HG03135 (cell line): Measurements from ENCODE around the gene FXYD5.
"Not testable (repeated sequence)": the region's sequence is repeated elsewhere in the genome, so short reads cannot be mapped to it uniquely, and the experiment has no call there.

Source experiments
- ATAC-seq: cut with Tn5 transposase; IDR thresholded peaks from one replicate; pipeline ENCODE4 v1.9.1; 2021; ENCODE audit warnings: mild to moderate bottlenecking, moderate library complexity; ENCODE audit not compliant: unreplicated experiment

Gene FXYD5

DNA sequence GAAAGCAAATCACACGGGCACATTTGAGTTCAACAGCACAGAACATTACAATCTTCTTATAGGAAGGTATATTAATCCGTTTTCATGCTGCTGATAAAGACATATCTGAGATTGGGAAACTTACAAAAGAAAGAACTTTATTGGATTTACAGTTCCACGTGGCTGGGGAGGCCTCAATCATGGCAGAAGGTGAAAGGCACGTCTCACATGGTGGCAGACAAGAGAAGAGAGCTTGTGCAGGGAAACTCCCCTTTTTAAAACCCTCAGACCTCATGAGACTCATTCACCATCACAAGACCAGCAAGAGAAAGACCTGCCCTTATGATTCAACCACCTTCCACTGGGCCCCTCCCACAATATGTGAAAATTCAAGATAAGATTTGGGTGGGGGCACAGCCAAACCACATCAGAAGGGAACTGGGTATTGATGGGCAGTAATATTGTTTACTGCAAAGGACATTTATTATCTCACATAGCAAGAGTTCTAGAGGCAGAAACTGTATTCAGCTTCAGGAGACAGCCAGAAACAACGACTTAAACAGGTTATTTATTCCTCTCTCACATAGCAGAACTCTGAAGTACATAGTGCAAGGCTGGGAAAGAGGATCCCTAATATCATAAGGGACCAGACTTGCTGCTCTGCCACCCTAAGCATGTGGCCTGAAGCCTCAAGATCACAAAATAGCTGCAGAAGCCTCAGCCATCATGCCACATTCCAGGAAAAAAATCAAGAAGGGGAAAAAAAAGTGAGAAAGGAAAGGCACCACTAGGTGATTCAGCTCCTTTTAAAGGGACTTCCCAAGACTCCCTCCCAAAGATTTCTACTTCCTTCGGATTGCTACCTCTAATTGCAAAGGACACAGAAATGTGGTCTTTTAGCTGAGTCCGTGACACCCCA, 23.1 kb downstream of the FXYD5 start:
- ATAC-seq = no peak

DNA sequence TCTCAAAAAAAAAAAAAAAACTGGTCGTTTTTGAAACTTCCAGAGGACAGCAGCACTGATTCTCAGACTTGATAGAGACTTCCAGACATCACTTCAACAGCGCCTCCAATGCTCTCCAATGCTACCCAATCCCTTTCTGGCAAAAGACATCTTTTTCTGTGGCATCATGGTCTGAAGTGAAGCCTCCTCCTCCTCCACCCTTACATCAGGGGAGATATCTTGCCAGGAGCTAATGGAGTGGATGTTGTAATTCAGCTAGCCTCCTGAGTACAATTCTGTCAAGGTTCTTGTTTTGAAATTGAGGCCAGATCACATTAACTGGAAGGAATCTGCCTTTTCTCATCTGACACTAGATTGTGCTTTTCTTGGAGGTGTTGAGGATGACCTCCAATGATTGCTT, 24.2 kb downstream of the FXYD5 start:
- no peak for ATAC-seq

DNA sequence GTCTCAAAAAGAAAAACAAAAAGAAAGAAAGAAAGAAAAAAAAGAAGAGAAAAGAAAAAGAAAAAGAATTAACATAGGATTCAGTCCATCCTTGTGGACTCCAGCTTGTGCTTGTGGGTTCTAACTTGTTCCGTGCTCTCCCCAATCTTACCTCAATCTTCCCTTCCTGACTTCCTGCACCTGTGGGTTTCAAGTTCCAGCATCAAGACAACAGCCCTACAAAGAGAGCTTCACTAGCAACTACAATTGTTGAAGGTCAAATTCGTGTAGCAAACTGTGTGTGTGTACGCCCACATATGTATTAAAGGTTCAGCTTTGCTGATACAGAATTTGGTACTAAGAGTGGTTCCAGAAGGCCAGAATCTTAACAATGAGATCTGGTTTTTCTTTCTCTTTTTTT, 25.3 kb downstream of the FXYD5 start:
- no peak for ATAC-seq

GRCh38 chr19:35181387-35181786, 26.9 kb downstream of the FXYD5 start:
- no peak for ATAC-seq

GRCh38 chr19:35184267-35184666, 29.7 kb downstream of the FXYD5 start:
- ATAC-seq = no peak

DNA sequence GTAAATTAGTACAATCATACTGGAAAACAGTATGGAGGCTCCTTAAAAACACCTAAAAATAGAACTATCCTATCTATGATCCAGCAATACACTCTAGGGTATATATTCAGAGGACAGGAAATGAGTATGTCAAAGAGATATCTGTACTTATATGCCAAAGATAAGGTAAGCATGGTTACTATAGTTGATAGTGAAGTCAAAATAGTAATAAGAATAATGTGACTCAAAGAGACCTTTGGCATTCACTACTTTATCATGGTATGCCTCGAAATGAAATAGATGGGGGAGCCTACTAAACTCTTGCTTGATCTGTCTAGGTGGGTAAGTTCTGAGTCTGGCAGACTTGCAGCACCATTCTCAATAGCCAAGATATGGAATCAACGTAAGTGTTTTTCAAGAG, 30.3 kb downstream of the FXYD5 start:
- no peak for ATAC-seq

DNA sequence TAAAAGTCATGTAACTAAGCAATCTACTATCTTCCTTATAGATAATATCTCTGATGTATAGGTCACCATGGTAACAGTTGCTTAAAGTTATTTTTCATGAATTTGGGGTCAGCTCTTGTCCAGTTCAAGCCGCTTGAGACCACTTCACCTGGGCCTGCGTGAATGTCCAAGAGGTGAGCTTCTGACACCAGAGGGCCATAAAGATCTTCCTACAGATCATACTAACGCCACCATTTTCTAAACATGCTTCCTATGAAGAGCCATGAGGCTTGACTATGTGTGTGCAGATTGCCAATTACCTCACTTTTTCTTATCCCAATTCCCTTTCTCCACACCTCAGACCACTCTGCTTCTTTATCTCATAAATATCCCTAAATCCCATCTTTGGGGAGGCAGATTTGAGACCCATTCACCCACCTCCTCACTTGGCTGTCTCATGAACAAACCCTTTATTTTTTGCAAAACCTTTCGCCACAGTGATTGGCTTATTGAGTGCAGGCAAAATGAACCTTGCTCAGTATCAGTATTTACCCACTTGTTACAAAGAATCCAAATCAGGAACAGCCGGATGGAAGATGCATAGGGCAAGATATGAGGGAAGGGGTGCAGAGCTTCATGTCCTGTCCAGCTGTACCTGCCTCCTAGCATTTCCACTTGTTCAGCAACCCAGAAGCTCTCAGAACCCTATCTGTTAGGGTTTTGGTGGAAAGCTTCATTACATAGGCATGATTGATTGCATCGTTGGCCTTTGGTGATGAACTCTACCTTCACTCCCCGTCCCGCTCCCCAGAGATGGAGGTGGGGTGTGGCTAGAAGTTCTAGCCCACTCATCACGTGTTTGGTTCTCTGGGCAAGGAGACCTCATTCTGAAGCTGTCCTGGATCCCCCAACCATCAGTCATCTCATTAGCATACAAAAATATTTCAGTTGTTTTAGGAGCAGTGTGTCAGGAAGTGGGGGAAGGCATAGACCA, 39.8 kb downstream of the FXYD5 start:
- ATAC-seq = no peak

GRCh38 chr19:35195830-35196229, 41.3 kb downstream of the FXYD5 start:
- no peak for ATAC-seq

- not testable (repeated sequence) for ATAC-seq
These were observed 42.3 kb downstream of the FXYD5 start for GRCh38 chr19:35196861-35197260.

DNA sequence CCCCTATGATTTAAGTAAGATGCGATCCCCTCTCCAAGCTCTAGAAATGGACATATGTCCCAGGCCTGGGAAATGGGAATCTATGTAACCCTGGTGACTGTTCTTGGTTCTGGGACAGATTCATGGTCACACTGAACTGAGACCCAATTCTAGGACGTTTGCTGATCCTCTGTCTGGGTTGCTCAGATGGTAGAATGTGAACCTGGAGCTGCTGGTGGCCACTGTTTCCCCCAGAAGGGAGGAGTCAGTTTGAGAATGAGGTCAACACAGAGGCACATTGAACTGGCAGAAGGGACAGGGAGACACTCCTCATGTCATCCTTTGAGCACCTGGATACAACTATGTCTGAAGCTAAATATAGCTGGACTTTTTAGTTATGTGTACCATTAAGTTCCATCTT, 44.9 kb downstream of the FXYD5 start:
- no peak for ATAC-seq

DNA sequence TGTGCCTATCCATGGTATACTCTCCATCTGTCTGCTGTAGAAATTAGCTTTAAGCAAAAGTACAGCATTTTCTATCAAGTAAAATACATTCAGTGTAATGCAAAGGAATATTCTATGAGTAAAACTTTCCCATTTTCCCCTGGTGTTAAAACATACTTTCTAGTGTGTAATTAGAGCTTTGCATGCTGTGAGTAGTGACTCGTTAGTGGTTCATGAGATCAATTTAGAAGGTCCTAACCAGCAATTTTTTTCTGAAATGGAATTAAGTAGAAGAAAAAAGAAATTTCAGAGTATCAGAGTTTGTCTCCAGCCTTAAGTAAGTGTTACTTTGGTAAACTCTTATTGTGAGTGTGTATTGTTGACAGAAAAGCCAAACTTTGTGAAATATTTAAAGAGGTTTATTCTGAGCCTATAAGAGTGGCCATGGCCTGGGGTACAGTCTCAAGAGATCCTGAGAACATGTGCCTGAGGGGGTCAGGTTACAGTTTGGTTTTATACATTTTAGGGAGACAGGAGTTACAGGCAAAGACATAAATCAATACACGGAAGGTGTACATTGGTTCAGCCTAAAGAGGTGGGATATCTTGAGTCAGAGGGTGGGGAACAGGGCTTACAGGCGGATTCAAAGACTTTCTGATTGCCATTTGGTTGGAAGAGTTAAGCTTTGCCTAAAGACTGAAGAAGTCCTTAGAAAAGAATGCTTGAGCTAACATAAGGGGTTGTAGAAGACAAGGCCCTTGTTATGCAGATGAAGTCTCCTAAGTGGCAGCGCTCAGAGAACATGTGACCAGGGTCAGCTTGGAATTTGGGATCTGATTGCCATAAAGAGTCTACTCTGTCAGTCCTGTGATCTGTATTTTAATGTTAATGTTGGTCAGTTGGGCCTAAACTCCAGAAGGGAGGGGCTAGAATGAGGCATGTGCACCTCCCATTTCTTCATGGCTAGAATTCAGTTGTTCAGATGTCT, 48.5 kb downstream of the FXYD5 start:
- no peak for ATAC-seq

DNA sequence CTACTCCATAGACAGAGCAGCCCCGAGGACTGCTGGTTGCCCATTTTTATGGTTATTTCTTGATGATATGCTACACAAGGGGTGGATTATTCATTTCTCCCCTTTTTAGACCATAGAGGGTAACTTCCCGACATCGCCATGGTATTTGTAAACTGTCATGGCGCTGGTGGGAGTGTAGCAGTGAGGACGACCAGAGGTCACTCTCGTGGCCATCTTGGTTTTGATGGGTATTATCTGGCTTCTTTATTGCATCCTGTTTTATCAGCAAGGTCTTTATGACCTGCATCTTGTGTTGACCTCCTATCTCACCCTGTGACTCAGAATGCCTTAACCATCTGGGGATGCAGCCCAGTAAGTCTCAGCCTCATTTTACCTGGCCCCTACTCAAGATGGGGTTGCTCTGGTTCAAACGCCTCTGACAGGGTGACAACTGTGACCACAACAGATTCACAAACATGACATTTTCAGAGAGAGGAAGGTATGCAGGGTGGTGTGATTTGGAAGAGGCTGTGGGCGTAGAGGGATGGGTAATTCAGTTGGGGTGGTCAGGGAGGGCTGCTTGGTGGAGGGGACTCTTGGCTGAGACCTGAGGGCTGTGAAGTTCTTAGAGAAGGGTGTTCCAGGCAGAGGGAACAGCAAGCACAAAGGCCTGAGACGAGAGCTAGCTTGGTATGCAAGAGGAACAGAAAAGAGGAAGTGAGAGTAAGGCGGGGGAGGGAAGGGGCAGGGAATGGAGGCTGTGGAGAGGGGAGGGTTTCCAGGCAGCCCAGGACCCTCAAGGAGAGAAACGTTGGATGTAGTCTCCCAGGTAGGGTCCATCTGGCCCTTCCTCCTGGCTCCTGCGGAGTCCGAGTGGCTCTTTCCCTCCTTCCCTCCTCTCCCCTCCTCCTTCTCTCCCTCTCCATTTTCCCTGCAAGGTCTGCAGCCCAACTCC, 50.5 kb downstream of the FXYD5 start:
- ATAC-seq = peak; percentile 68

DNA sequence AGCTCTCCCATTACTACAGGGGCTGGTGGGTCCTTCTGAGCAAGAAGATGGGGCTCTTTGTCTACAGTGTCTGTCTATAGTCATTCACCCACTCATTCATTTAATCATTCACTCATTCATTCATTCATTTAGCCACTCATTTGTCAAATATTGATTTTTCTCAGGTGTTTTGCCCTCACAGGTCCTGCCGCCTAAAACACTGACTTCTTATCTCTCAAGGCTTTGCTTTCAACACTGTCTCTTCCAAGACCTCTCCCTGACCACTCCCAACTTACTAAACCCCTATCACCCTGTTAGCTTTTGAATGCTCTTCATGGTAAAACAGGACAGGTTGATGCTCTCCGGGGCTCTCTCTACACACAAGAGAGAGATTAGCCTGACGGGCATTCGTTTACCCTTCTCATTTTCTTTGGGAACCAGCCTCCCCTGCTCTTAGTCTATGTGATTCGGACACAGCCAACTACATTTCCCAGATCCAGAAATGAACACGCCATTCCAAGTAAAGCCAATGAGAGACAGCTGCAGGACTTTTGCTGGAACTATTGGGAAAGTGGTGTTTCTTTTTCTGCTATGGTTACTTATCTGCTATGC, 51.3 kb downstream of the FXYD5 start:
- ATAC-seq = no peak

DNA sequence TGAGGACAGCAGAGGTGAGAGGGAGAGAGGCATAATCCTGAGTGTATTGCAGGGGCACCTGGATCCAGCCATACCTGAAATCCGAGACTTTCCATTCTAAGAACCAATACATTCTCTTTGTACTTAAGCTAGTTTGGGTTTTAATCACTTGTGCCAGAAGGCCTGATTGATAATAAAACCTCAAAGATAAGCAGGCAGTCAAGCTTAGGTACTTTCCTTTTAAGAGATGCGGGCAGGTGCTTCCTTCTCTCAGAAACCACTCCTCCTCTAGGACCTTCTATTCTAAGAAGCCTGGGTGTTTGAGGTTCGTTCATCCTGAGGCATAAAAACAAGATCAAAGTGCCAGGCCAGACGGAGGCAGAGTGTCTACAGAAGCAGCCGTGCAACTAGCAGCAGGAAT, 51.8 kb downstream of the FXYD5 start:
- ATAC-seq = no peak

- no peak for ATAC-seq
These were observed 52.3 kb downstream of the FXYD5 start for GRCh38 chr19:35206855-35207254.

DNA sequence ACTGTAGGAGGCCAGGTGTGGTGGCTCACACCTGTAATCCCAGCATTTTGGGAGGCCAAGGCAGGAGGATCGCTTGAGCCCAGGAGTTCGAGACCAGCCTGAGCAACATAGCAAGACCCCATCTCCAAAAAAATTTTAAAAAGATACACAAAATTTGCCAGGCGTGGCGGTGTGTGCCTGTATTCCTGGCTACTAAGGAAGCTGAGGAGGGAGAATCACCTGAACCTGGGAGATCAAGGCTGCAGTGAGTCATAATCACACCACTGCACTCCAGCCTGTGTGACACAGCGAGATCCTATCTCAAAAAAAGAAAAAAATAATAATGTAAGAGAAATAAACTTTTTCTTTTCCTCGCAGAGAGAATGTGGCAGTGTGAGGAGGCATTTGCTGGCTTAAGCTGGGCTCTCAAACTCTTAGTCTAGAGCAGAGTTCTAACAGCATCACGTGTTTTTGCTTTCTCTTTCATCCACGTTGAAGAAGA, 52.9 kb downstream of the FXYD5 start:
- no peak for ATAC-seq

- ATAC-seq = no peak
These were observed 53.6 kb downstream of the FXYD5 start for GRCh38 chr19:35208121-35208520.

GRCh38 chr19:35209646-35210045, 55.1 kb downstream of the FXYD5 start:
- ATAC-seq = no peak
